ENCODE results near the gene MYO6.
A peak's percentile ranks its signal among the peaks of the same experiment; 100 is the strongest.

Gene MYO6

GRCh38 chr6:75932067-75932466, 183.0 kb downstream of the MYO6 start:
- TF ChIP-seq, protein P1, sequence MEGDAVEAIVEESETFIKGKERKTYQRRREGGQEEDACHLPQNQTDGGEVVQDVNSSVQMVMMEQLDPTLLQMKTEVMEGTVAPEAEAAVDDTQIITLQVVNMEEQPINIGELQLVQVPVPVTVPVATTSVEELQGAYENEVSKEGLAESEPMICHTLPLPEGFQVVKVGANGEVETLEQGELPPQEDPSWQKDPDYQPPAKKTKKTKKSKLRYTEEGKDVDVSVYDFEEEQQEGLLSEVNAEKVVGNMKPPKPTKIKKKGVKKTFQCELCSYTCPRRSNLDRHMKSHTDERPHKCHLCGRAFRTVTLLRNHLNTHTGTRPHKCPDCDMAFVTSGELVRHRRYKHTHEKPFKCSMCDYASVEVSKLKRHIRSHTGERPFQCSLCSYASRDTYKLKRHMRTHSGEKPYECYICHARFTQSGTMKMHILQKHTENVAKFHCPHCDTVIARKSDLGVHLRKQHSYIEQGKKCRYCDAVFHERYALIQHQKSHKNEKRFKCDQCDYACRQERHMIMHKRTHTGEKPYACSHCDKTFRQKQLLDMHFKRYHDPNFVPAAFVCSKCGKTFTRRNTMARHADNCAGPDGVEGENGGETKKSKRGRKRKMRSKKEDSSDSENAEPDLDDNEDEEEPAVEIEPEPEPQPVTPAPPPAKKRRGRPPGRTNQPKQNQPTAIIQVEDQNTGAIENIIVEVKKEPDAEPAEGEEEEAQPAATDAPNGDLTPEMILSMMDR (IDR thresholded peaks at IDR 0.05; ENCODE audit: low read depth, low read length, missing control alignments): peak; percentile 63
- no peak overlapping the region for H3K4me3 ChIP-seq (replicated peaks; ENCODE audit: low read depth, low read length)
- no peak for DNase-seq (ENCODE audit: extremely low read depth, low read depth)

- TF ChIP-seq, protein P1 (IDR thresholded peaks at IDR 0.05; ENCODE audit: low read depth, low read length, missing control alignments): no peak
- no peak overlapping the region for H3K4me3 ChIP-seq (replicated peaks; ENCODE audit: low read depth, low read length)
- no peak for DNase-seq (ENCODE audit: extremely low read depth, low read depth)
Measured at GRCh38 chr6:75933387-75933975, 184.4 kb downstream of the MYO6 start.

DNA sequence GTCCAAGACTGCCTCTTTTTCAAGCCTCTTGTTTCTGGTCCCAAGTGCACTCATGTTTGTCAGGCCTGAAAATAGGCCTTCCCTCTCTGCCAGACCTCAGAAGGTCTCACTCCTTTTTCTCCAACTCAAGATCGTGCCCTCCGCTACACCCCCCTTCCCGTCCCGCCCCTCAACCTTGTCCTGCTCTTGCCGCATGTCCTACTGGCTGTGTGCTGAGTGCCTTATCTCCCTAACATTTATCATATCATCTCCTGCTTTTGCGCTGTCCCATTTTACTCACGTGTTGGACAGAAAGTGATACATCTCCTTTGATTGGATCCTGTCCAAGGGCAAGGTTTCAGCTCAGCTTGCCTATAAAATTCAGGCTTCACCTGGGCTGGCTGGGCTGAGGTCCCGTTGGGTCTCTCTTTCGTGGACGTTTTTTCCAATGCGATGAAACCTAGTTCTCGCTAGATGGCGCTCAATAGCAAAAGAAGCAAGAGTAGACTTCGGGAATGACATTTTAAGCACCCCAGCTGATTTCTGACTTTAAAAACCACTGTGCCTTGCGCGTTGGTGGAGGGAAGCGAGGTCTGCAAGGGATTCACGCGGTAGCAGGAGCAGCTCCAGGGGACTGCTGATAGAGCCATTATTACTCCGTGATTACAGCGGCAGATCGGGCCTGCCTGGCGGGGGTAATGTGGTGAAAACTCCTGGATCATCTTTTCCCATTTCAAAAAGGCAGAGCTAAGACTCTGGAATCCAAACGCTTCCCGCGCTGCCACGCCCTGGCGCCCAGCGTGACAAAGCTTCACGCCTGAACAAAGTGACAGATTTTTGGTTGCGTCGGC, 185.8 kb downstream of the MYO6 start:
- peak overlapping the region; percentile 34 for H3K4me3 ChIP-seq (replicated peaks; ENCODE audit: low read depth, low read length)
- DNase-seq (ENCODE audit: extremely low read depth, low read depth): peak; percentile 65
- TF ChIP-seq, protein P1 (IDR thresholded peaks at IDR 0.05; ENCODE audit: low read depth, low read length, missing control alignments): peak; percentile 75

GRCh38 chr6:75935473-75935793, 186.4 kb downstream of the MYO6 start:
- peak overlapping the region; percentile 34 for H3K4me3 ChIP-seq (replicated peaks; ENCODE audit: low read depth, low read length)
- DNase-seq (ENCODE audit: extremely low read depth, low read depth): no peak
- TF ChIP-seq, protein P1 (IDR thresholded peaks at IDR 0.05; ENCODE audit: low read depth, low read length, missing control alignments): no peak

- DNase-seq (ENCODE audit: extremely low read depth, low read depth): no peak
- TF ChIP-seq, protein P1 (IDR thresholded peaks at IDR 0.05; ENCODE audit: low read depth, low read length, missing control alignments): no peak
Measured at GRCh38 chr6:75936682-75937081, 187.6 kb downstream of the MYO6 start.

GRCh38 chr6:75937846-75938245, 188.8 kb downstream of the MYO6 start:
- no peak overlapping the region for H3K4me3 ChIP-seq (replicated peaks; ENCODE audit: low read depth, low read length)
- TF ChIP-seq, protein P1 (IDR thresholded peaks at IDR 0.05; ENCODE audit: low read depth, low read length, missing control alignments): no peak
- DNase-seq (ENCODE audit: extremely low read depth, low read depth): no peak

More at GRCh38 chr6:75936682-75937081, 187.6 kb downstream of the MYO6 start:
- no peak overlapping the region for H3K4me3 ChIP-seq (replicated peaks; ENCODE audit: low read depth, low read length)

All from HFF-Myc (cell line).